Measurements from ENCODE around the gene FAM162A.

The FAM162A gene

GRCh38 chr3:122403489-122403888 lies 19.5 kb downstream of the FAM162A start:
- TF ChIP-seq FOXK2 (IDR thresholded peaks at IDR 0.05): no peak
- no peak for TF ChIP-seq HDGF (IDR thresholded peaks at IDR 0.05; ENCODE audit: borderline replicate concordance)
- no peak for TF ChIP-seq L3MBTL2 (conservative IDR thresholded peaks at IDR 0.05)
- no peak for TF ChIP-seq CTBP1 (IDR thresholded peaks at IDR 0.05; ENCODE audit: borderline replicate concordance)
- no peak for TF ChIP-seq SUZ12 (IDR thresholded peaks at IDR 0.05)
- no peak for TF ChIP-seq NFRKB (IDR thresholded peaks at IDR 0.05)
- no peak for TF ChIP-seq FOXA1 (IDR thresholded peaks at IDR 0.05)
- no peak for TF ChIP-seq ARNT (IDR thresholded peaks at IDR 0.05)
- TF ChIP-seq ZNF384 (IDR thresholded peaks at IDR 0.05): no peak
- TF ChIP-seq ELF4 (IDR thresholded peaks at IDR 0.05): no peak
- TF ChIP-seq BHLHE40 (IDR thresholded peaks at IDR 0.05; ENCODE audit: borderline replicate concordance): no peak
- TF ChIP-seq TARDBP (IDR thresholded peaks at IDR 0.05): no peak
- TF ChIP-seq LEF1 (IDR thresholded peaks at IDR 0.05; ENCODE audit: borderline replicate concordance): no peak
- TF ChIP-seq FOXM1 (IDR thresholded peaks at IDR 0.05; ENCODE audit: borderline replicate concordance): no peak
- DNase-seq (ENCODE audit: extremely low spot score): no peak
- ChIA-PET POLR2A (no interaction called here), CTCF (no interaction called here)

DNA sequence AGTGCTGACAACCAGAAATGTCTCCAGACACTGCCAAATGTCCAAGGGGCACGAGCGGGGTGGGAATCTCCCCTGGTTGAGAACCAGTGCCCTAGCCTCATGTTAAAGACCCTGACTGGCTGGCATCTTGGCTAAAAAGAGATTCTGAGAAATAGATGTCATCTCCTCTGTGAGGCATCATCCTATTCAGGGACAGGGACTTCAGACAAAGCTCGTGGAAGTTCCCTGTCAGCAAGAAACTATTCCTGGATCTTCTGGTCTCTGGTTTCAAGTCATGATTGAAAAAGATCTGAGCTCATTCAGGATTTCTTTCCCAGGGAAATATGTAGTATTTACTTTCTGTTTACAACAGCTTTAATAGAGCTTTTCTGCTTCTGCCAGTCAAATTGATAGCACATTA lies 21.0 kb downstream of the FAM162A start:
- ChIA-PET CTCF (no interaction called here), POLR2A (interaction anchor here (1.0 kb wide), 1 partner anchor 11 kb away, joined by 5 read pairs; the partner anchor contains the start of gene WDR5B)
- TF ChIP-seq ZNF384 (IDR thresholded peaks at IDR 0.05): no peak
- TF ChIP-seq CTBP1 (IDR thresholded peaks at IDR 0.05; ENCODE audit: borderline replicate concordance): no peak
- TF ChIP-seq SP1 (IDR thresholded peaks at IDR 0.05): no peak
- no peak for TF ChIP-seq TARDBP (IDR thresholded peaks at IDR 0.05)
- TF ChIP-seq BHLHE40 (IDR thresholded peaks at IDR 0.05; ENCODE audit: borderline replicate concordance): no peak
- no peak for TF ChIP-seq ARNT (IDR thresholded peaks at IDR 0.05)
- TF ChIP-seq FOXM1 (IDR thresholded peaks at IDR 0.05; ENCODE audit: borderline replicate concordance): no peak
- no peak for TF ChIP-seq LEF1 (IDR thresholded peaks at IDR 0.05; ENCODE audit: borderline replicate concordance)
- no peak for TF ChIP-seq ELF4 (IDR thresholded peaks at IDR 0.05)
- no peak for TF ChIP-seq FOXA1 (IDR thresholded peaks at IDR 0.05)
- no peak for TF ChIP-seq L3MBTL2 (conservative IDR thresholded peaks at IDR 0.05)
- no peak for TF ChIP-seq SUZ12 (IDR thresholded peaks at IDR 0.05)
- no peak for TF ChIP-seq PKNOX1 (IDR thresholded peaks at IDR 0.05)
- TF ChIP-seq NFRKB (IDR thresholded peaks at IDR 0.05): no peak
- TF ChIP-seq HDGF (IDR thresholded peaks at IDR 0.05; ENCODE audit: borderline replicate concordance): no peak
- DNase-seq (ENCODE audit: extremely low spot score): no peak

DNA sequence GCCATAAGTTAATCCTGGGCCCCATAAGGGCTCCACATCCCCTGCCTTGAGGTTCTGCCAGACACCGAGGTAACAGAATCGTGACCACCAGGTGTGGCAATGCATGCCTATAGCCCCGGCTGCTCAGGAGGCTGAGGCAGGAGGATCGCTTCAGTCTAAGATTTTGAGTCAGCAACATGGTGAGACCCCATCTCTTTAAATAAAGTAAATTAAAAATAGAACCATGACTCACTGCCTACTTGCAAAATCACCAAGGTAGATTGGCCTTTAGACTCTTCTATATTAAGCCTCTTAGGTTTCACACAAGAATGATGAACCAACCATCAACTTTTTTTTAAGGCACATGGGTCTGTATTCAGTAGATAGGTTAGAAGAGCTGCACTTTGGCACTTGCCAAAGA lies 22.2 kb downstream of the FAM162A start:
- TF ChIP-seq FOXK2 (IDR thresholded peaks at IDR 0.05): no peak
- no peak for TF ChIP-seq TARDBP (IDR thresholded peaks at IDR 0.05)
- TF ChIP-seq ELF4 (IDR thresholded peaks at IDR 0.05): no peak
- no peak for TF ChIP-seq NFRKB (IDR thresholded peaks at IDR 0.05)
- no peak for TF ChIP-seq L3MBTL2 (conservative IDR thresholded peaks at IDR 0.05)
- TF ChIP-seq FOXM1 (IDR thresholded peaks at IDR 0.05; ENCODE audit: borderline replicate concordance): no peak
- TF ChIP-seq LEF1 (IDR thresholded peaks at IDR 0.05; ENCODE audit: borderline replicate concordance): no peak
- no peak for TF ChIP-seq ARNT (IDR thresholded peaks at IDR 0.05)
- no peak for TF ChIP-seq ZNF384 (IDR thresholded peaks at IDR 0.05)
- TF ChIP-seq PKNOX1 (IDR thresholded peaks at IDR 0.05): no peak
- no peak for TF ChIP-seq CTBP1 (IDR thresholded peaks at IDR 0.05; ENCODE audit: borderline replicate concordance)
- no peak for TF ChIP-seq SP1 (IDR thresholded peaks at IDR 0.05)
- TF ChIP-seq SUZ12 (IDR thresholded peaks at IDR 0.05): no peak
- no peak for TF ChIP-seq FOXA1 (IDR thresholded peaks at IDR 0.05)
- POLR2A ChIA-PET: interaction anchor here (2.7 kb wide), 1 partner anchor 23 kb away, joined by 11 read pairs; the partner anchor contains the start of genes FAM162A and MIX23
- CTCF ChIA-PET: interaction anchor here (0.9 kb wide), 1 partner anchor 13 kb away, joined by 4 read pairs; no protein-coding TSS in a partner anchor
- no peak for DNase-seq (ENCODE audit: extremely low spot score)

DNA sequence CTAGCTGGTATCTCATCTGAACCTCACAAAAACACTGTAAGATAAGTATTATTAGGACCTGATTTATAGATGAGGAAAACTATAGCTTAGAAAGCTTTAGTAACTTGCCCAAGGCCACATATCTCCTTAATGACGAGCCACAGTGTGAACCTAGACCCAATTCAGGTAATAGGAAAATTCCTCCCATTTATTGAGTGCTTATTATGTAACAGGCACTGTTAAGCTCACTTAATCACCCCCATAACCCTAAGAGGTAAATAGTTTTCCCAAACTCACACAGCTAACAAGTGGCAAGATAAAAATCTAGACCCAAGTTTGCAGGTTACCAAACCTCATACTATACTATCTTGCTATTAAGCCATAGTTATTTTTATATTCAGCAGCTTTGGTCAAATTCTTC lies 24.0 kb downstream of the FAM162A start:
- no peak for DNase-seq (ENCODE audit: extremely low spot score)
- TF ChIP-seq LEF1 (IDR thresholded peaks at IDR 0.05; ENCODE audit: borderline replicate concordance) (no peak), CTBP1 (IDR thresholded peaks at IDR 0.05; ENCODE audit: borderline replicate concordance) (no peak), ZNF384 (IDR thresholded peaks at IDR 0.05) (no peak), TARDBP (IDR thresholded peaks at IDR 0.05) (no peak), FOXM1 (IDR thresholded peaks at IDR 0.05; ENCODE audit: borderline replicate concordance) (no peak), NFRKB (IDR thresholded peaks at IDR 0.05) (no peak), SUZ12 (IDR thresholded peaks at IDR 0.05) (no peak)
- CTCF ChIA-PET: interaction anchor here (0.5 to 1.1 kb wide), 3 partner anchors 15 to 18 kb away, joined by 3 to 4 read pairs (median 3); no protein-coding TSS in a partner anchor
- POLR2A ChIA-PET: interaction anchor here (1.2 to 2.7 kb wide), 2 partner anchors 8 to 25 kb away, joined by 6 to 11 read pairs; partner anchors contain the start of genes FAM162A, MIX23 and WDR5B

GRCh38 chr3:122409446-122409845 lies 25.5 kb downstream of the FAM162A start:
- DNase-seq (ENCODE audit: extremely low spot score): no peak
- ChIA-PET POLR2A (interaction anchor here (2.4 kb wide), 1 partner anchor 25 kb away, joined by 8 read pairs; the partner anchor contains the start of gene FAM162A), CTCF (no interaction called here)
- no peak for TF ChIP-seq ZNF384 (IDR thresholded peaks at IDR 0.05)
- no peak for TF ChIP-seq PKNOX1 (IDR thresholded peaks at IDR 0.05)
- TF ChIP-seq FOXM1 (IDR thresholded peaks at IDR 0.05; ENCODE audit: borderline replicate concordance): no peak
- no peak for TF ChIP-seq BHLHE40 (IDR thresholded peaks at IDR 0.05; ENCODE audit: borderline replicate concordance)
- no peak for TF ChIP-seq TARDBP (IDR thresholded peaks at IDR 0.05)
- no peak for TF ChIP-seq ELF4 (IDR thresholded peaks at IDR 0.05)
- TF ChIP-seq HDGF (IDR thresholded peaks at IDR 0.05; ENCODE audit: borderline replicate concordance): no peak
- no peak for TF ChIP-seq FOXA1 (IDR thresholded peaks at IDR 0.05)
- no peak for TF ChIP-seq SUZ12 (IDR thresholded peaks at IDR 0.05)
- TF ChIP-seq NFRKB (IDR thresholded peaks at IDR 0.05): no peak

DNA sequence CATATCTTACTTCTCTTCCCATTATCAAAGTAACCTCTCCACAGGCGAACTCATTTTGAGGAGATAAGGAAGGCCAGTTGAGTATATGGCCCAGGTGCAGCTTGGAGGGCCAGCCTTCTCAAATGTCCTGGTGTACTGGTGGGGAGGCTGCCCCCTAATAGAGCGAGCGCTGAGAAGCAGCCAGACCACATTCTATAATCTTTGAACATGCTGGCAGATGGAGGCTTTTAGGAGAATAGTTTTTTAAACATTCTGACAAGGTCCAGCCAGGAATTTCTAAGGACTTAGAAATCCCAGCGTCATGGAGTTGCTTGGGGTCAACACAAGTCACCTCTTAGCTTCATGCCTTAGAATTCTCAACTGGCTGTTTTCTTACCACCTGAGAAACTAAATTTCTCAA lies 26.1 kb downstream of the FAM162A start:
- POLR2A ChIA-PET: interaction anchor here (2.4 kb wide), 1 partner anchor 26 kb away, joined by 8 read pairs; the partner anchor contains the start of gene FAM162A
- CTCF ChIA-PET: no interaction called here
- DNase-seq (ENCODE audit: extremely low spot score): no peak
- TF ChIP-seq BHLHE40 (IDR thresholded peaks at IDR 0.05; ENCODE audit: borderline replicate concordance): no peak
- no peak for TF ChIP-seq ELF4 (IDR thresholded peaks at IDR 0.05)
- TF ChIP-seq FOXK2 (IDR thresholded peaks at IDR 0.05): no peak
- no peak for TF ChIP-seq SUZ12 (IDR thresholded peaks at IDR 0.05)
- no peak for TF ChIP-seq LEF1 (IDR thresholded peaks at IDR 0.05; ENCODE audit: borderline replicate concordance)
- no peak for TF ChIP-seq PKNOX1 (IDR thresholded peaks at IDR 0.05)
- no peak for TF ChIP-seq FOXA1 (IDR thresholded peaks at IDR 0.05)
- no peak for TF ChIP-seq HDGF (IDR thresholded peaks at IDR 0.05; ENCODE audit: borderline replicate concordance)
- TF ChIP-seq TARDBP (IDR thresholded peaks at IDR 0.05): no peak

Data from HEK293T (cell line).